NCI-H187 (cell line): ENCODE measurements around the gene CAPN8.

ENCODE experiments used
- DNase-seq, 2 experiments: peaks; one replicate each; lab custom pipeline; 2025; lab: John Stamatoyannopoulos, UW

The CAPN8 gene

DNA sequence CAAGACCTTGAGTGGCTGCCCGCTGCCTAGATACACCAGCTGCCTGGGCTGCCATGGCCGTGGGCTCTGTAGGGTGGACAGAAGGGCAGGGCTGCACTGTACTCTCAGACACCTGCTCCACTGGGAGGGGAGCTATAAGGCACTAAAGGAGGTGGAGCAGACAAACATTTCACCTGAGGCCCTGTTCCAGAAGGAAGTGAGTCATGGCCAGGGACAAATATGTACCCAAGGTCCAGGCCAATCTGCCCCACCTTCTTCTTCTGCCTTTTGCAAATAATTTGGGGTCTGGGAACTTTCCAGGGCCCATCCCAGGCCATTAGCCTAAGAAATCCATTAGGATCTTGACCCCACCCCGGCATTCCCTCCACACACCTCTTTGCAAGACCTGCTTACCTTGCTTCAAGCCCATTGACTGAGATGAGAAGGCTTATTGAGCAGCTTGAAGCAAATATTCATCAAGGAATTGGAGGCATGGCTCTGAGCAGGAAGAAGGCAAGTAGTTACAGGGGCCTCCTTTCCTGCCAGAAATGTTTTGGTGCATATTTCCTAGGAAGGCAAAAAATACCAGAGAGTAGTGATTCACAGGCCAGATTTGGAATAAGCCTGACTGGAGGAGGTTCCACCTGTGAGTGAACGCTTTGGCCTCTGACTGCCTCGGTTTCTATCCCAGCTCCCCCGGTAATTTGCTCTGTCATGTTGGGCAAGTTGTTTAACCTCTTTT, at the start of gene CAPN8:
TSS of gene CAPN8 (minus strand) at position 110 of the 721 bp plus-strand sequence. CDS start at position 55, 55 bp downstream.
- DNase-seq = no peak

DNA sequence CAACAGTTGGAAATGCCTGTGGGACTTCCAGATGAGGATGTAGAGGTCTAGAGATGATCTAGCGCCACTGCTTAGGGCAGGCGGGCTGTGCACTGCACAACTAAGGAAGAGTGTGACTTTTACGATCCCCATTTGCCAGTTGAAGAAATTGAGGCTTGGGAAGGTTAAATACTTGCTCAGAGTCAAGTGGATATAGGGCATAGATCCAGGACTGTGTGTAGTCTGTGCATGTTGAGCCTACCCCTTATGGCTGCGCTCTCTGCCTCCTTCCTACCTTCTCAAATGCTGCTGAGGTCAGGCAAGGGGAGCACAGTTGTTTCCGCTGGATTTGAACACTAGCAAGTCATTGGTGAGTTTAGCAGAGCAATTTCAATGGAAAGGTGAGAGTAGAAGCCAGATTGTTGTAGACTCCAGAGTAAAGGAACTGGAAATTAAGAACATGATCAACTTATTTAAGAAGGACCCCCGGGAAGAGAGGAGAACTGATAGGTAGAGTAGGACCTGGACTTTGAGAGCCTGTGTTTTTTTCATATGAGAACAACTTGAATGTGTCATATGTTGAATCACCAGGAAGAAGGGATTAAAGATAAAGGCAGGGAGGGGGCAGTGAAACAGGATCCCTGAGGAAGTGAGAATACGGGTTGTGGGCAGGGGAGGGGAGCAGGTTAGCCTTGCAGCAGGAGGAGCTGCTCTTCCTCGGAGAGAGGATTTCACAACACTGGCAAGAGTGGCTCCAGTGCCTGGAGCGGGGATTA, 49.5 kb upstream of the CAPN8 start:
- DNase-seq = no peak

DNA sequence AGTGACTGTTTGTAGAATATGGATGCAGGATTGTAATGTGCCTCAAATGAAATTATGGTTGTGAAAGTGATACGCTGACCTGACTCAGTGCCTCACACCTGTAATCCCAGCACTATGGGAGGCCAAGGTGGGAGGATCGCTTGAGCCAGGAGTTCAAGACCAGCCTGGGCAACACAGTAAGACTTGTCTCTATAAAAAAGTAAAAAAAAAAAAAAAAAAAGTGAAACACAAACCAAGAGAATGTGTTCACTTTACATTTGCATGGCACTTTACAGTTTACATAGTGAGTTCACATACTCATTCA, 48.9 kb upstream of the CAPN8 start:
- DNase-seq = no peak

DNA sequence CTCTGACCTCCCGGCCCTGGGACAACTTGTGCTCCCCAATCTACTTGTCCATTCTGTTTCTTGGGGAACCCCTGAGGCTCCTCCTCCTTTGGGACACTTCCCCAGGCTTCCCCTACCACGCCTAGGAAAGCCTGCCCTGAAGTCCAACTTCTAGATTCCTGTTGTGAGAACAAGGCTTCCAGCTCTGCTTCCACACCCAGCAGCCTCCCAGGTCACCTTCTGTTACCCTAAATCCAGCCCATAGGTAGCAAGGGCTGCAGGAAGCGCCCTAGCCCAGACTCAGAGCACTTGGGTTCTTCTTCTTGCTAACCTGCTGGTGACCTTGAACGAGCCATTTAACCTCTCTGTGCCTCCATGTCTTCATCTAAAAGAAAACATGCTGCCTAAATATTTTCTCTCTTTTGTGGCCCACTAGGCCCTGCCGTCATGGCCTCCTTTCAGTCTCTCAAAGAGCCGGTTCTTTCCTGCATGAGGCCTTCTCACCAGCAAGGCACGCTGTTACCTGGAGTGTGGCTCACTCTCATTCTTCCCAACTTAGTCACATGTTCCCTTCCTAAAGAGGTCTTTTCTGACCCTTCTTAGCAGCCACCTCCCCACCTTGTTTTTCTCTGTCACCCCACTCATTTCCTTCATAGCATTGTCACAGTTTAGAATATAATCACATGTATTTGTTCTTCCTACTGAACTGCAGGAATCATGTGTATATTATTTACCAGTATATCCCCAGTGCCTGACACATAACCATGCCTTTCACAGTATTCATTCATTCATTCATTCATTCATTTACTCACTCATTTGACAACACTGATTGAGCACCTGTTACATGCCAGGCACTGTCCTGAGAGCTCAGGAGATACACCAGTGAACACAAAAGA, 48.3 kb upstream of the CAPN8 start:
- DNase-seq = no peak

DNA sequence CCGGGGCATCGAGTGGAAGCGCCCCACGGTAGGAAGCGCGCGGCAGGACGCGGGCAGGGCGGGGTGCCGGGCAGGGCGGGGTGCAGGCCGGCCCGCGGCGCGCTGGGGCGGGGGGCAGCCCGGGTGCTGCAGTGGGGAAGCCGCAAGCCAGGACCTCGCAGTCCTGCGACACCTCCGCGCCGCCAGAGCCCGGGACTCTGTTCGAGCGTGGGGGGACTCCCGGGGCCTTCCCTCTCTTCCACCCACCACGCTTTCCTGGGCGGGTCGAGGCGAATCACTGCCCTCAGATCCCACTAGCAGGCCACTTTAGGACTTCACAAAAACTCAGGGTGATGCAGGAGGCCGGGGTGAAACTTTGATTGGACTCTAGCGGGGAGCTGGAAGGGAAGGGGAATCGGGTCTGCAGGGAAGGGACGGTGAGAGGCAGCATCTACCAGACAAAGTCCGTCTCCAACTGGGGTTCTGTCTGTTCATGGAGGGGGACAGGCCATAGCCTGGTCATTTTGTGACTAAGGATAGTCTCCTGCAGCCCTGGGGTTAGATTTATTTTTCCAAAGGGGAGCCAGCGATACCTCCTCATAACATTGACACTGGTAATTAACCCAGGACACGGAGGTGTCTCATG, 47.5 kb upstream of the CAPN8 start:
- DNase-seq = no peak

DNA sequence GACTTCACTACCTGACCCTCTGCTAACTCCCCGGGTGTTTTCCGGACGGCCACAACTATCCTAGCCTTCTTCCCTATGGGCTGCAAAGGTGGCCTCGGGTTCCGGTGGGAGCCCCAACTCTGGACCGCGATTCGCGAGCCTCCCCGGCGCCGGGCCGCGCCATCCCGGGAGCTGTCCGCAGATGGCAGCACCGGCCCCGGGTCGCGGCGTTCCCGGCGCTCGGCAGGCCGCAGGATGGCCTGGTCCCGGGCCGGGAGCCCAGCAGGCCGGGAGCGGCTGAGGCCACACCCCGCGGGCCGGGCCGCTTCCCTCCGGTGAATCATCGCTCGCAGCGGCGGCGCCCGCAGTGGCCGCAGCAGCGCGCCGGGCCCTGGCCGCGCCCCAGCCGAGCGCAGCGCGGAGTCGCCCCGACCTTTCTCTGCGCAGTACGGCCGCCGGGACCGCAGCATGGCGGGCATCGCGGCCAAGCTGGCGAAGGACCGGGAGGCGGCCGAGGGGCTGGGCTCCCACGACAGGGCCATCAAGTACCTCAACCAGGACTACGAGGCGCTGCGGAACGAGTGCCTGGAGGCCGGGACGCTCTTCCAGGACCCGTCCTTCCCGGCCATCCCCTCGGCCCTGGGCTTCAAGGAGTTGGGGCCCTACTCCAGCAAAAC, 46.8 kb upstream of the CAPN8 start, which contains the start of gene CAPN2:
TSS of gene CAPN2 (plus strand) at position 346 of the 656 bp plus-strand sequence. CDS start at position 448, 102 bp downstream.
- peak in 1 of 2 experiments; percentile 36 for DNase-seq

DNA sequence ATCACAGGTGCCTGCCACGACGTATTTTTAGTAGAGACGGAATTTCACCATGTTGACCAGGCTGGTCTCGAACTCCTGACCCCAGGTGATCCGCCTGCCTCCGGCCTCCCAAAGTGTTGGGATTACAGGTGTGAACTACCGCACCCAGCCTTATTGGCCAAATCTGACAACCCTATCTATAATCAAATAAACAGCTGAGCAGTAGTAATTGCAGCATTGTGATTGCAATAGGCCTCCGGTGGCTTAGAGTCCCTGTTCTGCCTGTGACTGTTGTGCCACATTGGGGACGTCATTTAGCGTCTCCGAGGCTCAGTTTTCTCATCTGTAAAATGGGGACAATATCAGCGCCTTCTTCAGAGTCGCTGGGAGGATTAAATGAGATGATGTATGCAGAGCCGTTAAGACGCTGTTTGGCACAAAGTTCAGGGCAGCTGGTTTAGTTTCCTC, 46.3 kb upstream of the CAPN8 start:
- DNase-seq = no peak

DNA sequence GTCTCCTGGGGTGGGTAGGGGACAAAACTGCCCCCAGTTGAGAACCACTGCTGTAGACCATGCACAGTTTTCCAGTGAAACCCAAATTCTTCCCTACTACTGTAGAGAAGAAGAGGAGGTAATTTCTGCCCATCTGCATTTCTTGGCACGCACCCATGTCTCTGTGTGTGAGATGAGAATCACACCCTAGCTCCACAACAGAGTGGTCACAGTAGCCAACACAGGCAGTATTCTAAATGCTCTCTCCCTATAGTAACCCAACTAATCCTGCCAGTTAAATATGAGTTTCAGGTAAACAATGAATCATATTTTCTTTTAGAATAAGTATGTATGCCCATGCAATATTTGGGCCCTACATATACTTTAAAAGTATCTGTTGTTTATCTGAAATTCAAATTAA, 45.7 kb upstream of the CAPN8 start:
- no peak for DNase-seq

DNA sequence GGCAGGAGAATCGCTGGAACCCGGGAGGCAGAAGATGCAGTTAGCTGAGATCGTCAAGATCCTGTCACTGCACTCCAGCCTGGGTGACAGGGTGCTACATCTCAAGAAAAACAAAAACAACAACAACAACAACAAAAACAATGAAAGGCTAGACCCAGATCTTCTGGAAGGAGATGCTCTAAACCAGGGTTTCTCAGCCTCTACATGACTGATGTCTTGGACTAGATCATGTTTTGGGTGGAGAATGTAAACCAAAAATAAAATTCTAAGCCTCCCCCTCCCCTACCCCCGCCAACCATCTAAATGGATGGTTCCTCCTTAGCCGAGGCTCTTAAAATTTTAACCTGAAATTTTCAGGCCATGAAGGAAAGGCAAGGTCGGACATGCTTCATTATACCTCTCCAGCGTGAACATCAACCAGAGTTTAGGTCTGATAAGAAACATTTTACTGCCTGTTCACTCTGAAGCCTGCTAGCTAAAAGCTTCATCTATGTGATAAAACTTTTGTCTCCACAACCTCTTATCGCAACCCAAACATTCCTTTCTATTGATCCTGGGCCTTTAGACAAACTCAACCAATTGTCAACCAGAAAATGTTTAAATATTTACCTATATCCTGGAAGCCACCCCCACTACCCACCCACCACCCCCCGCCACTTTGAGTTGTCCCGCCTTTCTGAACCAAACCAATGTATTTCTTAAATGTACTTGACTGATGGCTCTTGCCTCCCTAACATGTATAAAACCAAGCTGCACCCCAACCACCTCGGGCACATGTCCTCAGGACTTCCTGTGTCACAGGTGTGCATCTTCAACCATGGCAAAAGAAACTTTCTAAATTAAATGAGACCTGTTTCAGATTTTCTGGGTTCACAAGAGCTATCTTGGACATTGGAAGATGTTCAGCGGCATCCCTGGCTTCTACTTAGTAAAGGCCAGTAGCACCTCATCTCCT, 45.0 kb upstream of the CAPN8 start:
- no peak for DNase-seq

DNA sequence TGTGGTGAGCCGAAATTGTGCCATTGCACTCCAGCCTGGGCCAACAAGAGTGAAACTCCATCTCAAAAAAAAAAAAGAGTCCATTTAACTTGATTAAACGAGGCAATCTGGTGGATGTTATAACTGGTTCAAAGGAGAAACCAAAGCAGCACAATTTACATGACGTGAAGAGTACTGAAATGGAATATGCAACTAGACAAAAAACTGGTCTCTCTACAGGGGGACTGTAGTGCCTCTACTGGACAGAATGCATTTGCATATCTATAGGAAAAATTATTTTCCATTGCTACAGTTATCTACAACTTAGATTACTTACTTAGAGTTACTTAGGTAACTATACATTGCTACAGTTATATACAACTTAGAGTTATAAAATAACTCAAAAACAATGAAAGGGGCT, 44.1 kb upstream of the CAPN8 start:
- no peak for DNase-seq

DNA sequence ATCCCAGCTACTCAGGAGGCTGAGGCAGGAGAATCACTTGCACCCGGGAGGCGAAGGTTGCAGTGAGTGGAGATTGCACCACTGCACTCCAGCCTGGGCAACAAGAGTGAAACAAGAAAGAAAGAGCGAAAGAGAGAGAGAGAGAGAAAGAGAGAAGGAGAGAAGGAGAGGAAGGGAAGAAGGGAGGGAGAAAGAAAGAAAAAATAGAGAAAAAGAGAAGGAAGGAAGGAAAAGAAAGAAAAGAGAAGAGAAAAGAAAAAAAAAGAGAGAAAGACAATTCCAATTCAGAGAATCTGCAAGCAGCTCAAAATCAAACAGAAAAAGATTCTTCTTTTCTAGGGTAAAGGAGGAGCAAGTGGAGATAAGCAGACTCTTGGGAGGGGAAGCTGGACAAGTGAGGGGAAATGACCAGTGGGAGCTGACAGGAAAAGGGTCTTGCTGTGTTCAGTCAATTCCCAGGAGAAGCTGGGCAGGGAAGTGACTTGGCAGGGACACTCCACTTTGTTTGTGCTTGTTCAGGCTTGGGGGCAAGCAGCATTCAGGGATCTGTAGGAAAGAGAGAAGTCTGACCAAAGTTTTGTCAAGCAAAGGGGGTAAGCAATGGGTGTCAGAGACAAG, 43.3 kb upstream of the CAPN8 start:
- DNase-seq = no peak

DNA sequence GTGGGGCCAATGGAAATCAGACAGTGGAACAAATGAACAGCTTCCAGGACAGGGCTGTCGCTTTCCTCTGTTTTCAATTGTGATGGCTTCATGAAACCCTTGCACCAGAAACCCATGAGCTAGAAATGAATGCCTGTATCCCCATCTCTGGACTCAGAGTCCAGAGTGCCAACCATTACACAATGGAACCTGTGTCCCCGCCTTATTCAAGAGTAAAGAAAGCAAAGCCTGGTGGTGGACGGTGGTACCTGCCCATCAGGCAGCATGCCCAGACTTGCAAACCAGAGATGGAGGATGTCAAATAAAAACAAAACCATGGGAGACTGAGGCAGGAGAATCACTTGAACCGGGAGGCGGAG, 42.5 kb upstream of the CAPN8 start:
- peak in 1 of 2 experiments; percentile 14 for DNase-seq

DNA sequence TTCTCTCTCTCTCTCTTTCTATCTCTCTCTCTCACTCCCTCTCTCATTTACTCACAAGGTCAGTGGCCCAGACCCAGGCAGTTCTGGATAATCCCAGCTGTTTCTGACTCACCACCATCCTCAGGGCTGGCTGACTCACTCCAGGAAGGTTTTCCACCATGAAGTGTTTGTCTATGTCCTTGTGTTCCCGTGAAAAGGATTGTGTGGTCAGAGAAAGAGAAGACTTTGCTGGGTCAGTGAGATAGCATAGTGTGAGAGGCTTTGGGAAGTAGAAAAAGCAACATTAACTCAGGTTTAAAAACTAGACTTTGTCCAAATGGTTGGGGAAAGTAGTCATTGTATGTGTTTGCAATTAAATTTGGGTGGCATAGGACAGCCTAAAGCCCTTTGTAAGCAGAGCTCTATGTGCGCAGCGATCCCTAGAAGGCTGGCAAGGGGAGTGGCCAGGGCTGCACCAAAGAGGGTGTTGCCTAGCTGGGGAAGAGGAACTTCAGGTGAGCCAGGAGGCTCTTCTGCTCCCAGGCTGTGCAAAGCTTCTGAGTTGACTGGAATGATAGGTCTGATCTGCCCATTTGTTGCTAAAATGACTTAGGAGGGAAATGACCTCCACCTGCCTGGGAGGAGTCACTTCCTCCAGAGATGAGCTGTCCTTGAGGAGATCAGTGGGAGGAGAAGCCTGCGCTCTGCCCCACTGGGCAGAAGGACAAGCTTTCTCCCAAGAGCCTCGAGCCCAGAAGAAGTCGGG, 41.9 kb upstream of the CAPN8 start:
- peak; percentile 52 to 62 for DNase-seq

DNA sequence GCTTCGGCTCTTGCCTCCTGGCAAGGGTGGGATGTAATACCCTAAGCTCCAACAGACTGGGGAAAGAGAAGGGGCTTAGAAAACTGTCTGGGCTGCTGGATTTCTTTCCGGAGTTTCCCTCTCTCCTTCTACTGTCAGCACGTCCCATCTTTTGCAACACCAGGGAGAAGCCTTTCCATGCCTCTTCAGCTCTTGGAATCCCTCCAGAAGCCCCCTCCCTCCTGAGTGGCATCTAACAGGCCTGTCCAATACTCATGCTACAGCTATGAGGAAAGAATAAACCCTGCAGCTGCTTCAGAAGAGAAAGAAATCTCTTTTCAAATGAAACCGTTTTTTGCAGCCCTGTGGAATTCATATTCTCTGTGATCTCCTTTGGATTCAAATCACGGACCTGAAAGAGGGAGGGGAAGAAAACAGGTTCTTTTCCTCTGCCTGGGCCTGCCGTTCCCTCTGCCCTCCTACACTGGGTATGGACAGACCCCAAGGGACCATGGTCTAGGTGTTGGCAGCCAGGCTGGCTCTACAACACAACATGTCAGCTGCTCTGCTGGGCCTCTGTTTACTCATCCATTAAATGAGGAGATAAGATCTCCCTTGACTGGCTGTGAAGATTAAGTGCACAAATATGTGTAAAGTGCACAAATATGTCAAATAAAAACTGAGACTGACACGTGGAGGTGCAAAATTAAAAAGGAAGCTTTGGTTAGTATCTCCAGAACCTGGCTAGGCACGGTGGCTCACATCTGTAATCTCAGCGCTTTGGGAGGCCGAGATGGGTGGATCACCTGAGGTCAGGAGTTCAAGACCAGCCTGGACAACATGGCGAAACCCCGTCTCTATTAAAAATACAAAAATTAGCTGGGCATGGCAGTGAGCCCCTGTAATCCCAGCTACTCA, 40.8 kb upstream of the CAPN8 start:
- peak; percentile 27 to 45 for DNase-seq

DNA sequence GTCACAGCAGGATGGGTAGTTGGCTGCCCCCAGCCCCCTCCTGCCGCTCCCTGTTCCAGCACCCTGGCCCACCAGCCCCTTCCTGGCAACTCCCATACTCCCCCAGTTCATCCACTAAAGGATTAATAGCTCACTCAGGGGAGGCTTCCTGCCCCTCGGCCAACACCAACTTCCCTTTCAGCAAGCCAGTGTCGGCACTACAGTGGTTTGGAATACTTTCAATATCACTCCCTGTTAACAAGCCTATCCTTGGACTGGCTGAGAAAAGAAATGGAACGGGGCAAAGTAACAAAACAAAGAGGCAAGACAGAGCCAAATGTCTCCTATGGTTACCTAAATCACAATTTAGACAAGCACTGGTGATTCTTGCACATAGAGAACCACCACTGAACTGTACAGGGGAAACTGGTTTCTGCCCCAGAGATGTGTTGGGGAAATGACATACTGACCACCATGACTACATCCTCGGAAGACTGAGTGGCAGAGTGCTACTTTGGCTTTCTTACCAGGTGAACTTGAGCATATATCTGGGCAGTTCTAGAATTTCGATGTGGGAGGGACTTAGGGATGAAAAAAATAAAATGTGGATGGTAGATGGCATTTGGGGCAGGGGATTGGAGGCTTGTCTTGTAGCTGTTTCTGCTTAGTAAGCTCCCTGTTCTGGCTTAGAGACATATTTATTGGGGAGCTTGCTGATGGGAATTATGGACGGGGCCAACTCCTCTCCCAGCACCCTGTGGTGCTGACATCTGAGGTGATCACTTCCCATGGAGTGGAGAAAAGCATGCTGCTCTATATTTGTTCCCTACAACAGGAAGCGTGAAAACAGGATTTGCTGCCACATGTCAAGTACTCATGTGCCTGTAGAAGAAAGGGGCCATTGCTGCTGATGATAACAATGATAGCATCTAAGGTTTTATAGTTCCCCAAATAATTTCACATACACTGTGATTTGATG, 39.7 kb upstream of the CAPN8 start:
- DNase-seq = peak in 1 of 2 experiments; percentile 5

DNA sequence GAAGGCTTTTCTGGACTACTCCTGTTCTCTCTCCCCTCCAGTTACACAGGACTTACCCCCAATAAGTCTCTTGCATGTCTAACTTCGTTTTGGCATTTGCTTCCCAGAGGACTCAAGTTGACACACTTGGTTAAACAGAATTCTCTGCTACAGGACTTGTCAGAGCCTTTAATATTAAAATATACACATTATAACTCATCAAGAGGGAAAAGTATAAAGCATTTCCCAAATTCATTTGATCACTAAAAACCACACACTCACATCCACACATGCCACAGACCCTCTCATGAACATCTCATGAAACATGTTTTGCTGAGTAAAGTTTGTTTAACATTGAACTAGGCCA, 38.1 kb upstream of the CAPN8 start:
- no peak for DNase-seq
